Stimulated activated CD8-positive, alpha-beta memory T cell treated with anti-CD3 and anti-CD28 coated beads, Interleukin-12 subunit alpha, Interleukin-12 subunit beta, amount 100 ng/mL, for 24 hours (primary cell): ENCODE results near the gene VTI1A.

ENCODE experiments used
- DNase-seq: peaks from one replicate; pipeline ENCODE4 v3.0.0-alpha.2; 2020; ENCODE audit errors: extremely low read depth

Gene VTI1A

DNA sequence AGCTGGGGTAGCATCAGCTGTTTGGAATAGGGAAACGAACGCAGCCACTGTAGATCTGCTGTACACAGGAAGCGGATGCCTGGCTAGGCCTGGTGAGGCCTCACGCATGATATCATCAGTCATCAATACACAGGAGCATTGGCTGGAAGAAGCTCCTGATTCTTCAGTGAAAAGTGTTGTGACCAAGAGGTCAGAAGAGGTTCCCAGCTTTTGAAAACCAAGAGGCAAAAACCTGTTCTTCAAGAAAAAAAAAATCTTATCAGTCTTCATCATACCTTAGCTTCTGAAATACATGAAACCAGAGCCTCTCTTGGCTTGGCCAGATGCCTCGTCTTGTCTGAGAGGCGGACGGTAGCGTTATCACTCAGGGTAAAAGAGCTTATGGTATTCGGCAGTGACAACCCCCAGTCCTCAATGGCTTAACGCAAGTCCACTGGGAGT lies 363.7 kb downstream of the VTI1A start:
- no peak for DNase-seq

DNA sequence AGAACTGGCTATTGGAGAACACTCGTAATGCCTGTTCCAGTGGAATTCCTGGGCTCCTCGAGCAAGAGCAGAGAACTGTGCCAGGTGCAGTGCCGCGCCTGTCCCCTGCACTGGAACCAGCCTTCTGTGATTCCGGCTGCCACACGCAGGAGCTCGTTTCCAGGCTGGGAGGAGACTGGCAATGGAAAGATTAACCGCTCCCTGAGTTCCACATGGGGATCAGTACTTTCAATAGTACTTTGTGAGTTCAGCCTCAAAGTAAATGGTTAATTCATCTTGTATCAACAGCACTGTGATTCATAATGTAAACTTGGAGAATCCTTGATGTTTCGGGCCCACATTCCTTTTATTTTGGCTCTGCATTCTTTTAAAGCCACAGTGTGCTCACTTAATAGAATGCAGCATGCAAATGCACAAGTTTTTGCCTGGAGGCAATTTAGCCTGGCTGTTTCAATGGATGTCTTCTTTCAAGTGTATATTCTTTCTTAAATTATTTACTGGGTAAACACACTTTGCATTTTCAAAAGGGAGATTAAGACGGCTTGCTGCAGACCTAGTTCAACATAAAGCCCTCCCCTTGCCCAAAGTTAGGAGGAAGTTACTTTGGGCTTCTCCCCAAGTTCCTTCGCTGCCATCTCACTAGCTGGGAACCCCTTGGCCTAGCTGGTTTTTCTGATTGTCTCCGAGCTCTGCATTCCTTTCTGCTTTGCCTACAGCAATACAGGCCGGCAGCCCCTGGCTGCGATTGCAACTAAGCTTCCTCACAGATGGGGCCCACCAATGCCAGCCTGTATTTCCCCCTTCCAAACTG lies 364.9 kb downstream of the VTI1A start:
- no peak for DNase-seq

DNA sequence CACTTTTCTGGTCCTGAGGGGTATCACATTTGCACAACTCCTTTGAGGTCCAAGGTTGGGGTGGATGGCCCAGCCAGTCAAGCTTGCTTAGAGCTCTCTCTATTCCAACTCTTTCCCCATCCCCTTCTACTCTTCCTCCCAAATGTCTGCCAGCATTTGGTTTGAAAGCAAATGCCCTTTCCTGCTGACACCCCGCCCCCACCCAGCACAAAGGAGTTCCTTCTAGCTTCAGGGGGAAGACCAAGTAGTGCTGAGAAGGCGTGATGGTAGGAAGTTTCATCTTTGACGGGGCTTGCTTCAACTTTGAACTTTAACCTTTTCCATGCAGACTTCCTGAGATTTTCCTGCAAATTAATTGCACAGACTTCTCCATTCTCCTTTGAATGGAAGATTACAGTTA lies 365.6 kb downstream of the VTI1A start:
- DNase-seq, result no peak

DNA sequence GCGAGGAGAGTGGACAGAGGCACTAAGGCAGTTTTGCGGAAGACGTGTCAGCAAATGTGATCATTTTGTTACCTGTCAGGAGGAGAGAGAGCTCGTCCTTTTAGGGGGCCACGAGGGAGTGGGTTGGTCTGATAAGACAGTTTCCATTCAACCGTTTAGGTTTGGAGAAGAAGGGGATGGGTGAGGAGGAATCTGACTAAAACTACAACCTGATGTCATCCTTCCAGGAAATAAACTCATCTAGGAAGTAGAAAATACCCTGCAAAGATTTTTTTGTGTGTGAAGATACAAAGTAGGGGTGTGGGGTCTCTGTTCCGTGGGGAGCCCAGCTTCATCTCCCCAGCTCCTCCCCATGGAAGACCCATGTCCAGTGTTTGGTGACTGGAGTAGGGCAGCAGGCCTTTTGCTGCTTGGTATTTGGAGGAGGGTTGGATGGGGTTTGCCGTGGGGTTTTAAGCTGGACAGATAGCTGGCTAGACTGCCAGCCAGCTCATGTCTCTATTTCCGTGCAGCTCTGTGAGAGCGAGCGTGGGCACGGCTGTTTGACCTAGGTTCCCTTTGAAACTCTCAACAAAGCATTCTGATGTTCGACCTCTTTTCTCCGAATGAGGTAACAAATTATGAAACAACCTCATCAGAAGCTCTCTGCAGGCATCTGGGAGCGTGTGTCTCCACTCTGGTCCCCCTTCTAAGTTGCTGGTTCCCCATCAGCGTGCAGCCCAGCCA lies 367.0 kb downstream of the VTI1A start:
- no peak for DNase-seq

DNA sequence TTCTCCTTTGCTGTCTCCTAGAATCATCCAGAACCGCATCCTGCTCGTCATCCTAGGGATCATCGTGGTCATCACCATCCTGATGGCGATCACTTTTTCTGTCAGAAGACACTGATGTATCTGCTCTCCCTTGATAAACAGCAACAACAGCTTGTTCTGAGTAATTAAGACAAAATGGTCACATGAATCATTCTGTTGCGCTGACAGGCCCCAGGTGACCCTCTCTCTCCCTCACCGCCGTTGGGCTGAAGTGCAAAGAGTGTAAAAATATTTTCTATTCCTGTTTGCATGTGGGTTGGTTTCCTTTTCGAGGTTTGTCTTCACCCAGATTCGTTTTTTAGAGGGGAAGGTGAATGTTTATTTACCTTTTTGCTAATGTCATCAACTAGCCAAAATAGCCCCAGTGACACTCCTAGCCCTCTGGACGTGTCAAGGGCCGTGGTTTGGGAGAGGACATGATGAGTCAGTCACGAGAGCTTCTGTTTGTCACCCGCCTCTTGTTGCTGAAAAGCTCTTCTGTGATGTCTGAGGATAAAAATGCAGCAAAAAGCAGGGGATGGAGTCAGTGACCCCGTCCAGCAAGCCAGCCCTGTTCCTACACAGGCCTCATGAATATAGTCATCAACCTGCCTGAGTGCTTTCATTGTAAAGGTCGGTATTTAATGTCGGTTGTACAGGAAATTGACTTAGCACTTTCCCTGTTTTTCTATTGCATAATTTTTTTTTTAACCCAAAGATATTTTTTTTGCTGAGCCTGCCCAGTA lies 368.4 kb downstream of the VTI1A start:
- DNase-seq, result no peak

DNA sequence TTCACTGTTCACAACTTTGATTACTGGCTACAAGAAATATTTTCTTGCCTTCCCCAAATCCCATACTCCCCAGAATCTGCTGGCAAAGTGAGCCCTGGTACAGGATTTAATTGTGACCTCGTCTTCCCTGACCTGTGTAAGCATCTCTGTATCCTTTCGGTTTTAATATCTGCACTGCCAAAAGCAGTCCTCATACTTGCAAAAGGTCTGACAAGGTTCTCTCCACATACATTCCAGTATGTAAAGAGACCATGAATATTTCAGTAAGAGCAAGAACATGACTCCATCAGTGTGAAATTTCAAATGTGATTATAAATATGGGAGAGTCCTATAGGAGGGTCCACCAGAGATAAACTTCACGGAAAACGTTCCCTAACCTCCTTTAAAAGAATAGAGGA lies 369.0 kb downstream of the VTI1A start:
- no peak for DNase-seq

DNA sequence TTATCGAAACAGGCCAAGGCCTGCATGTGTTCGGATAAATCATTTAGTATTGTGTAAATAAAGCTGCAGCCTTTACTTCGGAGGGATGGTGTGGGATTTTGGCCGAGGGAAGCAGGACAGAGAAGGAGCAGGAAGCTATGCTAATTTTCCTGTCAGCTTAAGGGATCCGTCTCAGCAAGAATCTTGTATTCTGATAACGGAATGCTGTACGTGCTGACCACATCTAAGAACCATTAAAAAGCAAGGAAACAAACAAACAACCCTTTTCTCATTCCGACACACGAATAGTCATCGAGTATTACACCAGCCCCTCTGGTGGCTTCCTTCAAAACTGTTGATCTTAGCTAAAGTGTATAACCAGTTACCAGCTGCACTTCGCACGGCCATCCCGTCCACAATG lies 369.9 kb downstream of the VTI1A start:
- no peak for DNase-seq

DNA sequence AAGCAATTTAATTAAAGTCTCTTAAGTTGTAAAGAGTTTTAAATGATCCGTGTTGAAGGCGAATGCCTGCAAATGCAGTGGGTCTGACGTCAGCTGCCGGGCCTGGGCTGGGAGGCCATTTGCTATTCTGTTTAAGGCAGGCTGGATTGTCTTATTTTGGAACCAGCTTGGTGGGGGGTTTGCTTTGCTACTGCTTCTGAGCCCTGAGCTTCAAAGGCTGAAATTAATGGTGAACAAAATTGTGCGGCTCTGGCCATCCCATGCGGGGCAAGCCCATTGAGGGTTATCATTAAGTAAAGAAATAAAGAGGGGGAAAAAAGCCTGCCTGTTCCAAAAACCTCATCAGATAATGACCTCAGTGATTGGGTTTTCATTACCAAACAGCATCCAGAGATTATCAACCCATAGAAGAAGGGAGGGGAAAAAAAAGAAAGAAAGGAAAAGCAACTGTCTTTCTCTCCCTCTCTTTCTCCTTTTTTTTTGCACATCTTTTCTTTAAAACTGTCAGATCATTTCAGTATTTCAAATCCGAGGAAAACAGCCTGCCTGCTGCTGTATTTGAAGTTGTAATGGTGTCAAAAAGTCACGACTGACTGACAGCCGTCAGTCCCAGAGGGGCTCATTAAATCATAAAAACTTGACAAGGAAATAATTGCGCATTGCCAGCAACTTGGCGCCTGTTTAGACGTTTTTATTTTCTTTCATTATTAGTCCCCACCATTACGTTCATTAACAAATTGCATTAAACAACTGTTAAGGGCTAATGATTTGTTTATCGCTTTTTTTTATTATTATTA lies 371.2 kb downstream of the VTI1A start:
- DNase-seq, result no peak

DNA sequence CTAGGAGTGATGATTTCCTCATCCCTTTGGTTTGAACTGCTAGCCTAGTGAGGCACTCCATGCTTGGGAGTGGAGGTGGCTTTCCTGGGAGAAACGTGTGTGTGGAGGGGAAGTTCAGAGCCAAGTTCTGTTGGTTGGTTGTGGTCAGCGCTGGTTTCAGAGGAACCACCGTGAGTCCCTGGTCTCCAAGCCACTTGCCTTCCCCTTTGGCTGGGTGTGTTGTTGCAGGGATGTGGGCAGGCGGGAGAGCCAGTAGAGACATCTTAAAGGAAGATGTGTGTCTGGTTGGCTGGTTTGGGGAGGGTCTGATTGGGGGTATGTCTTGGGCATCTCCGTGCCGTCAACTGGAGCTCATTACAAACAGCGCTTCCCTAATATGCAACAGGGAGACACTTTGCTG lies 372.2 kb downstream of the VTI1A start:
- no peak for DNase-seq

DNA sequence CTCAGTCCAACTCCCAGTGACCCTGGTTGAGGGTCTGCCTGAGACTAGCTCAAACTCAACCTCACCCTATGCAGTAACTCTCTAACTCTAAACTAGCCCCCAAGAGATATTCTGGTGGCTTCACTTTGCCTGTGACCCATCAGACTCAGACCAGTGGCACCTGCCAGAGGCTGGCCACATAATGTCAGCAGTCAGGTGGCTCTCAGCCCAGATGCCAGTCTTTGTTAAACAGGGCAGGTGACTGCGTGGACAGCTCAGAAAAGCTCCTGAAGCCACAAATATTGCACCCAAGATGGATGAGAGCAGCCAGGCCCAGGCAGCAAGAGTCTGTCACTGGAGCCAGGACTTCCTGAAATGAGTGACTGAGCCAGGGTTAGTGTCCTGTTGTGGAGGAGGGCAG lies 373.3 kb downstream of the VTI1A start:
- no peak for DNase-seq

DNA sequence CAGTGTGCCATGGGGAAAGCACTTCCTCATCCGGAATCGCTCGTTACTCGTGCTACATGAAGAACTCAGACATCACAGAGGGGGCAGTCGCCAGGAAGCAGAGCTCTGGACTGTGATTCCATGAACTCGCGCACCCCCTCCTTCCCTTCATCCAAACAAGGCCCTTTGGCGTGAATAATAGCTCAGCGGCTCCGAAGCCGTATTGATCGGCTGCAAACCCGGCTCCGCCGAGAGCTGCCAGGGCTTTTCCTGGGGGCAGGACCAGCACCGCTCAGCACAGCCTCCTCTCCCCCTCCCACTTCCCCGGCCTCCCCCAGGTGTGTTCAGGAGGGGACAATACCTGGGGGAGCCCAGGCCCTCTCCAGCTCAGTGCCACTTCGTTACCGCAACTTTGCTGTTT lies 374.0 kb downstream of the VTI1A start:
- DNase-seq, result no peak

DNA sequence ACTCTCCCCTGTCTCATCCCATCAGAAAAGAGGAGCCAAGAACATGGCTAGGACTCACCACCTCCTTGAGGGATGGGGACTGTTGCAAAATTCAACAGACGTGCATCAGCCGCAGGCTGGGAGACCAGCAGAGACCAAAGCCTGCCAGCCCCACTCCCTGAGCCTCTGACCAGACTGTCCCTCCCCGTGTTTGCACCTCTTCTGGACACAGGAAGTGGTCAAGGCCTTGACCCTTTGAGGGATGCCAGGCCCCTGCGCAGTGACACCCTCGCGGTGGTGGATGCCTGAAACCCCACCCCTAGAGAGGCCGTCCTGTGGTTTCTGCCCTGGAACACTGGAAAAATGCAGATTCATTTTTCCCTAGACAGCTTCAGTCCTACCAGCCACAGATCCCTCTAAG lies 374.6 kb downstream of the VTI1A start:
- DNase-seq, result no peak

DNA sequence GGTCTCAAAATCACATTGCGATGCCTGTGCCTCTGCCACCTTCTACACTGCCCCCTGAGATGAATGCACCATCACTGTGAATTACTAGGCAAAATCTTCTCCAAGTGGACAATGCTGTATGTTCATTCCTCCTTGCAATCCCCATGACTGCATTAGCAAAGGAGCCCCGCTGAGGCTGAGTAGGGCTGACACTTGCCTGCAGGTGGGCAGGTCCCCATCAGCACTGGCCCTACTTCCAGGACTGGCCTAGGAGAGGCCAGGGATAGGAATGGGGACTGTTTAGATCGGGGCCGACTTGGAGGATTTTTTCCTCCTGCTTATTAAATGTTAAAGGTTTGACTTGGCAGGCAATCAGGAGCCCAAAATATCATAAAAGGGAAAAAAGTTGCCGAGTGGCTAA lies 376.0 kb downstream of the VTI1A start:
- DNase-seq, result no peak

DNA sequence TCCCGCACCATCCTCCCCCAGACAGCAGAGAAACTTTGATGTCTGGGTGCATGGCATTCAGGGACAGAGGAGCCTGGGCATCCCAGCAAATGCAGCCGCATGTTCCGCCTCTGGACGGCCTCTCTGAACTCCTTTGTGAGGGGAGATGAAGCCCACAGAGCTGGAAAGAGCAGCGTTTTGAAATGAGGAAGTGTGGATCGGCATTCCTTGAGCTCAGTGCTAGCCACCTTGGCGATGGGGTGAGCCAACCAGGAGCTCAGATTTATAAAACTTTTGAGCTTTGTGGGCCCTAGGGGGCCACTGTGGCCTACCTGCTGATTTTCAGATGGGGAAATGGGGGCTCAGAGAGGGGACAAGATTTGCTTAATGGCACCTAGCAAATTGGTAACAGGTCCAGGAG lies 376.6 kb downstream of the VTI1A start:
- no peak for DNase-seq

DNA sequence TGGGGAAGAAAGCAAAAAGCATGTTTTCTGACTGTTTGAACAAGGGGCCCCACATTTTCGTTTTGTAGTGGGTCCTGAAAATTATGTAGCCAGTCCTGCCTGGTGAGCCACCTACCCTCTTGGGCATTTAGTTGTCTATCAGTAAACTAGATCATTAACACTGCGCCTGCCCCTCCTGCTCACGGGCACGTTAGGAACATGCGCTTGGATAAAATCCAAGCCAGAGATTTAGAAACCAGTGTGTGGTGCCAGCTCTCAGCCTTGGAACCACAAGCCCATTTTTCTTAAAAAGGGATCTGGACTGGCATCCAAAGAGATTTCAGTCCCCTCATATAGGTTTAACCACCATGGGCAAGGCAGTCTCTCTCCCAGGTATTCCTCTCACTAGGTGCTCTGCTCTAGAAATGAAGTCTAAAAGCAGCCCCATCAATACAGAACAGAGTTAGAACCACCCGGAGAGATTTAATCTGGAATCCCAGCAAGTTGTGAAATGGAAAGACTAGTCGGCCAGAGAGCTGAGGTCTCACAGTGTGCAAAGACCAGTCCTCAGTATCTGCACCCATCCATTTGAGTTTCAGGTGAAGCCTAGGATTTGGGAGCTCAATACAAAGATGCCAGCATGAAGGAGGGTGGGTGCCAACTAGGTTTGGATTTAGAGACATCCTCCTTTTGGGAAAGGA lies 379.1 kb downstream of the VTI1A start:
- no peak for DNase-seq

DNA sequence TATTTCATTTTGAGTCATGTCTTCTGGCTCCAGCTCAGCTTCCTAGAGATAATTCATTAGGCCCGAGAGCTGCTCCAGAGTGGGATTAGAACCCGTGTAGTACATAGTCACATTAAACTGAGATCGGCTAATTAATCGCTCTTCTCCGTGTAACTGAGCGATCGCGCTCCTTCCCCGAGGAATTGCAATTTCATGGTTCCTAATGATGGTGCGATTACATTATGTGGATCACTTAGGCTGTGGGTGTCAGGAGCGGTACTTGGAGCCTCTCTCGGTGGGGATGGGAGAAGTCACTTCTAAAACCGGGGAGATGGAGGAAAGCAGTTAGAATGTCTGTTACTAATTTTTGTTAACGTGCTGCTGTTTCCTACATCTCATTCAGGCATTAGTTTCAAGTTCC lies 380.1 kb downstream of the VTI1A start:
- no peak for DNase-seq

DNA sequence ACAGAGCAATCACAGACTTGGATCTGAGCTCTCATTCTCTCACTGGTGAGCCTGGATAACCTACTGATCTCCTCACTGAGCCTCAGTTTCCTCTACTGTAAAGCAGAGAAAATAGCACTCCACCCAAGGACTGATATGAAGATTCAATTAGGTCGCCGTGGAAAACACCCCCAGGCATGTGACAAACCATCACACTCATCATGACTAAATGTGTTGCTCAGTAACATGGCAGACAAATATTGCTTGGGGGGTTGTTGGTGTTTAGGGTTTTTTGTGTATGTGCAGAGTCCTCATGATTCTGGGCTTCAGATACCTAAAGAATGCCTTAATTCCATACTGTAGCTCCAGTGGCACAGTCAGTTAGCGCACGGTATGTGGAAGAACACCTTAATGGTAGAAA lies 380.9 kb downstream of the VTI1A start:
- no peak for DNase-seq

DNA sequence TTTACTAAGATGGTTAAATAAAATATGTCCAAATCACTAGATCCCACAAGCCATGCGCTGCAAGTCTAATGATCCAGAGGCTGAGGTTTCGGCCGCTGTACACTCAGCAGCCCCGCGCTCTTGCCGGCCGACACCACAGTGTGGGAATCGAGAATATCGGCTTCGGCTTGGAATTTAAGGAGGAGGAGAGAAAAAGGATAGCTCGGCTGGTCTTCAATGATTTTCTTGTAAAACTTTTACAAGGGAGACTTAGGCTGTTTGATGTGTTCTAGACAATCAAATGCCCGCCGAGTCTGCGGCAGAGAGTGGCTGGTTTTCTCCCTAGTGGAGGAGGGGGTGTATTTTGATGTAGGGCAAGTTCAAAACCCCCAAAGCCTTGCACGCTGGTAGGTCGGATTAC lies 384.8 kb downstream of the VTI1A start:
- no peak for DNase-seq

DNA sequence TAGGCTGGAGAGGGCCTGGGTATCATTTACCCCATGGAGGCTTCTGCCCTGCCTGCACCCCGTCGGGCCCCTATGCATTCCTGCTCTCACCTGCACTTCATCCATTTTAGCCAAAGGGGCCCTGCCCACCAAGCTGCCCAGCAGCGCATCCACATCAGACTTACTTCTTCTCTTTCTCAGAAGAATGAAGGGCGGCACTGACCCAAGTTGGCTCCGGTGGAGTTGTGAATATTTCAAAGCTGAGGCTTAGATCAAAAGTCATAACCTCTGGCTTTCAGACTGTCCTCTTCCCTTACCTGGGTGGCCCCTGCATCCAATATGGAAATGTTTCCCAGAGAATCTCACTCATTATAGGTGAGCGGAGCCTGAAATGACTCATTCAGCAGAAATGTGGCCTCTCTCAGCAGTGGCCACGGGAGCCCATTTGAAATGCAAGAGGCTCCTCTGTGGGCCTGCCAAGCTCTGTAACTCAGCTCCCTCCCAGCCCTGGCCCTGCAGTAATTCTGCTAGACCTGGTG lies 385.4 kb downstream of the VTI1A start:
- DNase-seq, result no peak

DNA sequence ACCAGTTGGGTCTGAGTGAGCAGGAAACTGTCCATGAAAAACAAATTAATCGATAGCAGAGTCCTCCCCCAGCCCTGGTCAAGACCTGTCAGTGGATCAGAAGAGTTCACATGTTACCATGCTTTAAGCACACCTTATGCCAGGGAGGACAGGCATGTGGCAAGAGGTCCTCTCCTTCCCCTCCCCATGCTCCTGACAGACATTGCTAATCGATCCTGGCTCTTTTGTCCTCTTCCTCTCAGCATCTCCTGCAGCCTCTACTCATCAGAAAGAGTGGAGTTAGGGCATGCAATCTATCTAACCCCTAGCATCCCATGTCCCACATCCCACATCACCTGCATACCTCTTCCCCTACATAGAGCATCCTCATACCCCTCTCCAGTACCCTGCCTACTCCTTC lies 385.9 kb downstream of the VTI1A start:
- no peak for DNase-seq

DNA sequence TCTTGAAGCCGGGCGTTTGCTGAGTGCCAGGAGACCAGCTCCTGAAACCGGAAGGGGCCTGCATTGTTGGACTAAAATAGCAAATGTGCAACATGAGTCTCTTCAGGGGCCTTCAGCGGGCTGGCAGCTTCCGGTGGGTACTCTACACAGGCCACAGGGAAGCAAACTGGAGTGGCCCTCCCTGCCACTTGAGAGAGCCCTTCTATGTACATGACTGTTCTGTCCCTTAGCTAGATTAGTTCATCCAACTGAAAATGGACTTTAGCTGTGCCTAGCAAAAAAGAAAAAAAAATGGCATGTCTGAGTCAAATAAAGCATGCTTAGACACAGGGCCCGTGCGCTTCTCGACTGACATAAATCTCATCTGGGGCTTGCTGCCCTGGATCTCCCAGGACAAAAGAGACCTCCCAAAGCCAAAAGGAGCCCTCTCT lies 387.8 kb downstream of the VTI1A start:
- DNase-seq, result no peak
